GM13977 (cell line): ENCODE data around the gene SLC35E4.

Experiments
- DNase-seq: peaks from one replicate; pipeline ENCODE4 v3.0.0; 2012; ENCODE audit warnings: low spot score
- in situ Hi-C: fragments of 300-500 bp; cut with MboI; formaldehyde crosslinking; loops from one replicate; pipeline ENCODE4 v1.12.0; 2022; ENCODE audit warnings: low sequenced_read_pairs, low pct_unique_long_range_greater_than_20kb, mixed read lengths, inconsistent platforms; ENCODE audit not compliant: unreplicated experiment
- TF ChIP-seq, protein P1 (sequence below): IDR thresholded peaks from 2 replicates; pipeline ENCODE4 v1.5.1; 2012; ENCODE audit warnings: mild to moderate bottlenecking, control low read depth; ENCODE audit not compliant: insufficient read depth; ENCODE audit errors: extremely low read depth, missing control alignments

Gene SLC35E4

DNA sequence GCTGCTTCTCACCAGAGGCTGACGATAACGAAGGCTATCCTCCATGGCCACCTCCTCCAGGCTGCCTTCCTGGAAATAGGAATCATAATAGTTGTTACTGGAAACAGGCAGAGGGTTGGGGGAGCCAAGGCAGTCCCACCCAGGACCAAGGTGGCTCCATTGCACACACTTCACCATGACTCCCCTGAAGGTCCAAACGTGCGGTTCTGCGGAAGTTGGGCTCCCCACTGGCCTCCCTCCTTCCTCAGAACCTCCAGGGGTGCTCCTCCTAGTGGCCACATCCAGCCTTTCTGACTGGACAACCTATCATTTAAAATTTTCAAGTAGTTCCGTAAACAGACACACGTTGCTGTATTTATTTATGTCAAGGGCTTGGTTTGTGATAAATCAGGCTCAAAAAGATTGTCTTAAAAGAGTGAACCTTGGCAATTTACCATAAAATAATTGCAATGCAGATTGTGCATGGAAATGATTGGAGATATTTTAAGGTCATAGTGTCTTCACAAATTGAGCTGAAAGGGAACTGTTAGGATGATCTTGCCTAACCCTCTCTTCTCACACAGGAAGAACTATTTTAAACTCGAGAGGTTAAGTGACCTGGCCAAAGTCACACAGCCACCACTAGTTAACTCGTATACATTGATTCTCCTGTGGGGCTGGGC is 30.0 kb upstream of the SLC35E4 start:
- in situ Hi-C loops: no loop called here
- peak; percentile 71 for DNase-seq

DNA sequence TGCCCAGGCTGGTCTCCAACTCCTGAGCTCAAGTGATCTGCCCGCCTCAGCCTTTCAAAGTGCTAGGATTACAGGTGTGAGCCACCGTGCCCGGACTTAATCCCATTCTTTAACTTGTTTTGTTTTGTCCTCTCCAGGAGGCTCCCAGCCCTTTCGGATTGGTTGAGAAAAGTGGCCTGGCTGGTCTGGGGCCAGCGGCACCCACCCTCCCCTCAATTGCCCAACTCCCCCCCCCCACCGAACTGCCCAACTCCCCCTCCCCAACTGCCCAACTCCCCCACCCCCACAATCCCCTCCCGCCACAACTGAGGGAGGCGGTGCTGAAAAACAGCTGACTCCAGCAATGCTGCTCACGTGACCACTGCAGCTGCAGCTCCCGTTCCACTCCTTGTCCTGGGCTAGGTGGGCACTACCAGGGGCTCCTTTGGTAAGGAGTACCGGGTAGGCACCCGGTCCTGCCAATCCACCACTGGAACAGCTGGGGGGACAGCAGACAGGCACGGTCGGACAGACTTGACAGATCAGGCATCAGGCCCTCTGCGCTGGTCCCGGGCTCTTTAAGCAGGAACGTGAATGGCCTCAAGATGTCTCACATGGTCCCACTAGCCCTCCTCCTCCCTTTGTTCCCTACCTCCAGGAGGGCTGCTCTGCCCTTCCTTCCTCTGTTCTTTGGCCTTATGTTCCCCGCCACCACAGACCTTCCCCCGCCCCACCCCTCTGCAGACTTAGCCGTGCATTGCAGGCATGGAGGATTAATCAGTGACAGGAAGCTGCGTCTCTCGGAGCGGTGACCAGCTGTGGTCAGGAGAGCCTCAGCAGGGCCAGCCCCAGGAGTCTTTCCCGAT is 28.9 kb upstream of the SLC35E4 start, which contains the start of gene TCN2:
TSS of gene TCN2 (plus strand) at position 720 of the 845 bp plus-strand sequence. CDS start 158 bp downstream, outside the sequence.
- in situ Hi-C loops: no loop called here
- peak; percentile 67 for DNase-seq
- TF ChIP-seq, protein P1, sequence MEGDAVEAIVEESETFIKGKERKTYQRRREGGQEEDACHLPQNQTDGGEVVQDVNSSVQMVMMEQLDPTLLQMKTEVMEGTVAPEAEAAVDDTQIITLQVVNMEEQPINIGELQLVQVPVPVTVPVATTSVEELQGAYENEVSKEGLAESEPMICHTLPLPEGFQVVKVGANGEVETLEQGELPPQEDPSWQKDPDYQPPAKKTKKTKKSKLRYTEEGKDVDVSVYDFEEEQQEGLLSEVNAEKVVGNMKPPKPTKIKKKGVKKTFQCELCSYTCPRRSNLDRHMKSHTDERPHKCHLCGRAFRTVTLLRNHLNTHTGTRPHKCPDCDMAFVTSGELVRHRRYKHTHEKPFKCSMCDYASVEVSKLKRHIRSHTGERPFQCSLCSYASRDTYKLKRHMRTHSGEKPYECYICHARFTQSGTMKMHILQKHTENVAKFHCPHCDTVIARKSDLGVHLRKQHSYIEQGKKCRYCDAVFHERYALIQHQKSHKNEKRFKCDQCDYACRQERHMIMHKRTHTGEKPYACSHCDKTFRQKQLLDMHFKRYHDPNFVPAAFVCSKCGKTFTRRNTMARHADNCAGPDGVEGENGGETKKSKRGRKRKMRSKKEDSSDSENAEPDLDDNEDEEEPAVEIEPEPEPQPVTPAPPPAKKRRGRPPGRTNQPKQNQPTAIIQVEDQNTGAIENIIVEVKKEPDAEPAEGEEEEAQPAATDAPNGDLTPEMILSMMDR: no peak

More for the DNA sequence above, 30.0 kb upstream of the SLC35E4 start:
- TF ChIP-seq, protein P1: peak; percentile 72

DNA sequence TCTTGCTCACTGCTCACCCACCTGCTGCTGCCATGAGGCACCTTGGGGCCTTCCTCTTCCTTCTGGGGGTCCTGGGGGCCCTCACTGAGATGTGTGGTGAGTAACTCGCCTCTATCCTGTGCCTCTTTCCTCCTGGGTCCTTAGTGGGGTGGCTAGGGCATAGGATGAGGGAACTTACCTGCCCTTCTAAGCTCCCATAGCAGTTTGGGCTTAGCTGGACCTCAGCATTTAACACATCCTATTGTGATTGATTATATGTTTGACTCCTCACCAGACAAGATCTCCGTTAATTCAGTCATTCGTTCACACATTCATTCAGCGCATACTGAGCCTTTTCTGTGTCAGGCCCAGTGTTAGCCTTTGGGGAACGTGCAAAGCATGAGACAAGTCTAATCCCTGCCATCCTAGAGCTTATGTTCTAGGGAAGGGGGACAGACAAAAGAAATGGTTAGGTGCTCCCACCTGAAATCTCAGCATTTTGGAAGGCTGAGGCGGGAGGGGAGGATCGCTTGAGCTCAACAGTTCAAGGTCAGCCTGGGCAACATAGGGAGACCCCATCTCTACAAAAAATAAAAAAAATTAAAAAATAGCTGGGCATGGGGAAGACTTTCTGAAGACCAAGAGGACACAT is 28.2 kb upstream of the SLC35E4 start:
- in situ Hi-C loops: no loop called here
- TF ChIP-seq, protein P1: no peak
- DNase-seq: no peak

DNA sequence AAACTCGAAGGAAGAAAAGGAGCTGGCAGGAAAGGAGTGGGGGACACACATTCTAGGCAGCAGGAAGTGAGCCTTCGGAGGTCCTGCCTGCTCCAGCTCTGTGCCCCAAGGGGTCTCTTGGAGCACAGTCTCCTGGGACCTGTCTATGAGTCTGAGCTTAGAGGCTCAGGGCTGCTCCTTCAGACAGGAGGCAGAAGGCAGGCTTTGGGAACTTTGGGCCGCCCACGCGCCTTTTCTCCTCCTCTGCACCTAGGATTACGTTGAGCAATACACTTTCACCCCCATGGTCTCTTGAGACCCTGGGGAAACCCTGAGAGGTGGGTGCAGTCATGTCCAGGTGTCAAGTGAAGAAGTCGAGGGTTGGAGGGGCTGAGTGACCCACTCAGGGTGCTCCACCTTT is 27.6 kb upstream of the SLC35E4 start:
- DNase-seq: no peak

DNA sequence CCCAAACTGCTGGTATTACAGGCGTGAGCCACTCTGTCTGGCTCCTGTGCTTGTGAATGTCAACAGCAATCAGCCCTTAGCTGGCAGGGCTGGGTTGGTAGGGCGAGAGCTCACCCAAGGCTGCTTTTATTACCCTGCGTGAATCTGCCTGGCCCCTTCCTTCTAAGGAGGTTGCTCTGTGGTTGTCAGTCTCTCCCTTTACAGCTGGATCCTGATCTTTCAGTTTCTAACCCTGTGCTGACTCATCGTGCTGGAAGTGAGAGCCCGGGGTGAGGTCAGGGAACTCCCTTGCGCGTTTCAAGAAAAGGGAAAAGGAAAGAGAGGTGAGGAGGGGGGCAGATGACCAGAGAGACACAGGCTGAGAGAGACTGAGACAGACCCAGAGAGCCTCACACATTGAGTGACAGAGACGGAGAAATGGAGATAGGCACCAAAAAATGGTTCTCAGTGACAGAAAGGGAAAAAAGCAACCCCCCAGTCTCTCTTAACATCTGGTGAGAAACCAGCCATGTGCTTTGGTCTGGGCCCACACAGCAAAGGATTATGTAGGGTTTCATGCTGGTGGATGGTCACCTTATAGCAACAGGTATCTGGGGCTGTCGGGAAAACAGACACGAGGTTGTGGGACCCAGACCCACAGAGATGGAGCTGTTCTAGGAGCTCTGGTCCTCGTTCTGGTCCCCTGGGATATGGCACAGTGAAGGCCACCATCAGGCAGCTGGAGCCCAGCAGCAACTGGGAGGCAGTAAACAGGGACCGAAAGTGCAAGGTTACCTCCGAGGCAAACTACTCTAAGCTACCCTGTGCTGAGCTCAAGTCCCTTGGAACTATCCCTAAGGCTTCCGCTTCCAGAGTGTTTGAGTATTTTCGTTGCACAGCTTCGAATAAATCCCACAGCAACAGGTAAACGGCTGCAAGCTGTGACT is 26.1 kb upstream of the SLC35E4 start:
- in situ Hi-C loops: no loop called here
- TF ChIP-seq, protein P1: no peak
- DNase-seq: peak; percentile 58

More for the DNA sequence above, 27.6 kb upstream of the SLC35E4 start:
- TF ChIP-seq, protein P1: no peak
- in situ Hi-C loops: no loop called here
